GM12874 (cell line): ENCODE results near the gene ASMTL.

Source experiments
- TF ChIP-seq, protein P1 (sequence below): IDR thresholded peaks from 2 replicates; pipeline ENCODE4 v1.5.1; 2011; ENCODE audit warnings: low read depth, mild to moderate bottlenecking, control low read depth, low read length, moderate library complexity; ENCODE audit not compliant: insufficient read depth

ASMTL gene

GRCh38 chrX:1465286-1466231 is 12.8 kb upstream of the ASMTL start:
- TF ChIP-seq, protein P1, sequence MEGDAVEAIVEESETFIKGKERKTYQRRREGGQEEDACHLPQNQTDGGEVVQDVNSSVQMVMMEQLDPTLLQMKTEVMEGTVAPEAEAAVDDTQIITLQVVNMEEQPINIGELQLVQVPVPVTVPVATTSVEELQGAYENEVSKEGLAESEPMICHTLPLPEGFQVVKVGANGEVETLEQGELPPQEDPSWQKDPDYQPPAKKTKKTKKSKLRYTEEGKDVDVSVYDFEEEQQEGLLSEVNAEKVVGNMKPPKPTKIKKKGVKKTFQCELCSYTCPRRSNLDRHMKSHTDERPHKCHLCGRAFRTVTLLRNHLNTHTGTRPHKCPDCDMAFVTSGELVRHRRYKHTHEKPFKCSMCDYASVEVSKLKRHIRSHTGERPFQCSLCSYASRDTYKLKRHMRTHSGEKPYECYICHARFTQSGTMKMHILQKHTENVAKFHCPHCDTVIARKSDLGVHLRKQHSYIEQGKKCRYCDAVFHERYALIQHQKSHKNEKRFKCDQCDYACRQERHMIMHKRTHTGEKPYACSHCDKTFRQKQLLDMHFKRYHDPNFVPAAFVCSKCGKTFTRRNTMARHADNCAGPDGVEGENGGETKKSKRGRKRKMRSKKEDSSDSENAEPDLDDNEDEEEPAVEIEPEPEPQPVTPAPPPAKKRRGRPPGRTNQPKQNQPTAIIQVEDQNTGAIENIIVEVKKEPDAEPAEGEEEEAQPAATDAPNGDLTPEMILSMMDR, result no peak

GRCh38 chrX:1464971-1465285 is 12.2 kb upstream of the ASMTL start:
- TF ChIP-seq, protein P1, result no peak

DNA sequence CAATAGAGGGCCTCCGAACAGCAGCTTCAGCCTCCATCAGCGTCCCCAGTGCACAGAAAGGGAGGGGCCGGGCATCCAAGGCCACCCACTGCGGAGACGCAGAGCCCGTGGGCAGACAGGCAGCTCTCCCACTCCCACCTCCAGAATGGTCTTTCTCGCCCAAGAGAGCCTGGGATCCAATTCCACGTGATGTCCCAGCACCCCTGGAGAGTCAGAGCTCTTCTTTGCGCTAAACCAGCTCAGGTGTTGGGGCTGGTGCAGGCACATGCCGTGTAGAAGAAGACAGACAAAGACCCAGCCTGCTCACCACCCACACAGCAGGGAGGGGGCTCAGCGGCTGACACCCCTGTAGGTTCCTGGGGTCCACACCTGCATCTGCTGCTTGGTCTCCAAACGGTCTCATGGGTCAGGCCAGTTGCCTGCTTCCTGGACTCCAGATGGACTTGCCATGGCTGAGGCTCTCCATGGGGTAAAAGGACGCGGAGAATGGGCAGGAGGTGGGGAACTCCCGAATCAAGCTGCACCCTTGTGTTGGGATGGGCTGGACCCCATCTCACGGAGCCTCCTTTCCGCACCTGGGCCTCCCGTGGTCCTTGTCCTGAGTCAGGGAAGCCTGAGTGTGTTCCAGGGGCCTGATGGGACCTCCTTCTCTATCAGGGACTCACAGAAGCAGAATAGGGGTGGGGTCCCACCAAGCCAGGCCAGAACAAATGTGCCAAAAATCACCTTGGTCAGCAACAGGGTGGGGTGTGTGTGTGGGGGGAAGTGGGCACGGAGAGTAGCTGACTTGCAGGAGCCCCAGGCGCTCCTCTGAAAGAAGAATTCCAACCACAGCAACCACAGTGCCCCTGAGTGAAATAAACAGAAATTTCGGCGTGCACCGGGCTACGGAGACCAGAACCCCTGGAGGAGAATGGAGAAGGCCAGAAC is 11.6 kb upstream of the ASMTL start:
- TF ChIP-seq, protein P1, result no peak

DNA sequence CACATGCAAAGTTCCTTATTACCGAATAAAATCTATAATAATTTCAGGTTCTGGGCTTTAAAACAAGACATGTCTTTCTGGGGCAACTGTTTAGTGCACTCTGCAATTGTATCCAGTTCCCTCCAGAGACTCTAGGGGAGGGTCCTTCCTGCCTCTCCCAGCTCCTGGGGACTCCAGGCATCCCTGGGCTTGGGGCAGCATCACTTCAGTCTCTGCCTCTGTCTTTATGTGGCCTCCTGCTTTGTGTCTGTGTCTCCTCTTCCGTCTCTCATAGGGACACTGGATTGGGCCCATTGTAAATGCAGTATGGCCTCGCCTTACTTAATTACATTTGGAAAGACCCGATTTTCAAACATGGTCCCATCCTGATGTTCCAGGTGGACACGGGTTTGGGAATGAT is 10.9 kb upstream of the ASMTL start:
- TF ChIP-seq, protein P1, result no peak

GRCh38 chrX:1462596-1463251 is 10.0 kb upstream of the ASMTL start:
- TF ChIP-seq, protein P1, result no peak

- TF ChIP-seq, protein P1, result no peak
Observed at GRCh38 chrX:1462110-1462509, 9.4 kb upstream of the ASMTL start.

GRCh38 chrX:1455948-1456280 is 3.2 kb upstream of the ASMTL start:
- TF ChIP-seq, protein P1, result no peak
